Measurements from ENCODE around the gene BLNK. TPM values are rescaled to one million over a fixed set of nuclear protein-coding genes. Genes with fewer than 3 reads are reported as not detected.

The BLNK gene
- total RNA-seq, 6 experiments from 2014 or later = not detected

DNA sequence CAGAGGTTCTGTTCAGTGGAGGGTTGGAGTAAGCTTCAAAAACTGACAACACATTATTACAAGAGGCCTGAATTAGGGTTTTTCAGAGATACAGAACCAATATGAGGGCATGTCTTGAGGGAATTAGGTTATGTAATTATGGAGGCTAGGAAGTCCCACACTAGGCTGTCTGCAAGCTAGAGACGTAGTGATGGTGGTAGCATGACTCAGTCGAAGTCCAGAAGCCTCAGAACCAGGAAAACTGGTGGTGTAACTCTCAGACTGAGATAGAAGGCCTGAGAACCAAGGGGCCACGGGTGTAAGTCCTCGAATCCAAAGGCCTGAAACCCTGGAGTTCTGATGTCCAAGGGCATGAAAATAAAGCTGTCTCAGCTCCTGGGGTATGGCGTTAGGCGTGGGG is 105.6 kb downstream of the BLNK start:
- TF ChIP-seq, protein P1, sequence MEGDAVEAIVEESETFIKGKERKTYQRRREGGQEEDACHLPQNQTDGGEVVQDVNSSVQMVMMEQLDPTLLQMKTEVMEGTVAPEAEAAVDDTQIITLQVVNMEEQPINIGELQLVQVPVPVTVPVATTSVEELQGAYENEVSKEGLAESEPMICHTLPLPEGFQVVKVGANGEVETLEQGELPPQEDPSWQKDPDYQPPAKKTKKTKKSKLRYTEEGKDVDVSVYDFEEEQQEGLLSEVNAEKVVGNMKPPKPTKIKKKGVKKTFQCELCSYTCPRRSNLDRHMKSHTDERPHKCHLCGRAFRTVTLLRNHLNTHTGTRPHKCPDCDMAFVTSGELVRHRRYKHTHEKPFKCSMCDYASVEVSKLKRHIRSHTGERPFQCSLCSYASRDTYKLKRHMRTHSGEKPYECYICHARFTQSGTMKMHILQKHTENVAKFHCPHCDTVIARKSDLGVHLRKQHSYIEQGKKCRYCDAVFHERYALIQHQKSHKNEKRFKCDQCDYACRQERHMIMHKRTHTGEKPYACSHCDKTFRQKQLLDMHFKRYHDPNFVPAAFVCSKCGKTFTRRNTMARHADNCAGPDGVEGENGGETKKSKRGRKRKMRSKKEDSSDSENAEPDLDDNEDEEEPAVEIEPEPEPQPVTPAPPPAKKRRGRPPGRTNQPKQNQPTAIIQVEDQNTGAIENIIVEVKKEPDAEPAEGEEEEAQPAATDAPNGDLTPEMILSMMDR (IDR thresholded peaks at IDR 0.05) = no peak
- H3K27ac Mint-ChIP-seq = no peak overlapping the region
- no peaks in the 10 kb centered on the region for H3K27me3 Mint-ChIP-seq (ENCODE audit: insufficient read depth)
- no peaks in the 10 kb centered on the region for H3K4me1 Mint-ChIP-seq (ENCODE audit: low read depth)
- peaks cover 4% of the 10 kb centered on the region; the same call in 1 of the 2 replicates for H3K36me3 Mint-ChIP-seq (ENCODE audit: low read depth)
- no peak overlapping the region for H3K4me3 Mint-ChIP-seq
- DNase-seq = no peak
- peaks cover 22% of the 10 kb centered on the region for H3K9me3 Mint-ChIP-seq

DNA sequence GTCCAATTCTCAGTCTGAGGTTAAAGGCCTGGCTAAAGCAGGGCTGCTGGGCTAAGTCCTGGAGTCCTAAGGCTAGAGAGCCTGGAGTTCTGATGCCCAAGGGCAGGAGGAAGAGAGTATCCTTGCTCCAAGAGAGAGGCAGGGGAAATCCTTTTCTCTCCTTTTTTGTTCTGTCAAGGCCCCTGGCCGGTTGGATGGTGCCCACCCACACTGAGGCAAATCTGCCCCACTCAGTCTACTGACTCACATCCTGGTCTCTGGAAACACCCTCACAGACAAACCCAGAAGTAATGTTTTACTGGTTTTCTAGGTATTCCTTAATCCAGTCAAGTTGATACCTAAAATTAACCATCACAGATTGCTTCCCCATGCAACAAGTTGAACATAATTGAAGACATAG is 118.3 kb downstream of the BLNK start:
- no peaks in the 10 kb centered on the region for H3K9me3 Mint-ChIP-seq
- no peak overlapping the region for H3K4me3 Mint-ChIP-seq
- H3K36me3 Mint-ChIP-seq (ENCODE audit: low read depth) = peaks cover 13% of the 10 kb centered on the region

DNA sequence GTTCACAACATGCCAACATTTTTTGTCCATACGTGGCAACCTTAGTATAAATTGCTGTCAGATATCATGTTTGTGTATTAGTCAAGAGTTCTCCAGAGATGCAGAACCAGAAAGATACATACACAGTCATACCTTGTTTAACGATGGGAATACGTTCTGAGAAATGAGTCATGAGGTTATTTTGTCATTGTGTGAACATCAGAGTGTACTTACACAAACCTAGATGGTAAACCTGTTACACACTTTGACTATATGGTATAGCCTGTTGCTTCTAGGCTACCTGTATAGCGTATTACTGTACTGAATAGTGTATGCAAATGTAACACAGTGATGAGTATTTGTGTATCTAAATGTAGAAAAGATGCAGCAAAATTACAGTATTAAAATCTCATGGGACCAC is 118.9 kb downstream of the BLNK start:
- Mint-ChIP-seq H3K27ac (no peak overlapping the region), H3K27me3 (ENCODE audit: insufficient read depth) (no peaks in the 10 kb centered on the region), H3K4me3 (no peak overlapping the region), H3K4me1 (ENCODE audit: low read depth) (0 out of 2 replicates have a peak, but pooled peaks cover 8% of the 10 kb centered on the region), H3K9me3 (no peaks in the 10 kb centered on the region), H3K36me3 (ENCODE audit: low read depth) (peaks cover 12% of the 10 kb centered on the region)
- no peak for DNase-seq
- TF ChIP-seq, protein P1 (IDR thresholded peaks at IDR 0.05) = no peak

More for the DNA sequence above, 118.3 kb downstream of the BLNK start:
- Mint-ChIP-seq H3K27me3 (ENCODE audit: insufficient read depth) (no peaks in the 10 kb centered on the region), H3K27ac (no peak overlapping the region), H3K4me1 (ENCODE audit: low read depth) (0 out of 2 replicates have a peak, but pooled peaks cover 8% of the 10 kb centered on the region)
- TF ChIP-seq, protein P1 (IDR thresholded peaks at IDR 0.05) = no peak
- no peak for DNase-seq

Other genes with a start within 250 kb of the BLNK start
- 1 to 10 TPM; 2.8 to 3.8 (median 3.2) TPM for gene CCNJ, start 228.0 kb downstream of the BLNK start, total RNA-seq (2021; fragmentation: NEBNext Ultra II Directional; extraction: Animal tissue kit (Norgen Biotek cat#: 25700))
- gene ZNF518A, start 141.3 kb downstream of the BLNK start, total RNA-seq (2021; fragmentation: NEBNext Ultra II Directional; extraction: Animal tissue kit (Norgen Biotek cat#: 25700)) = 1 to 10 TPM; 4.0 to 6.5 (median 5.3) TPM
- gene DNTT, start 32.9 kb upstream of the BLNK start, total RNA-seq (2021; fragmentation: NEBNext Ultra II Directional; extraction: Animal tissue kit (Norgen Biotek cat#: 25700)) = not detected
- not detected for gene OPALIN, start 87.4 kb upstream of the BLNK start, total RNA-seq (2021; fragmentation: NEBNext Ultra II Directional; extraction: Animal tissue kit (Norgen Biotek cat#: 25700))
- under 1 TPM; 0.08 to 0.45 (median 0.24) TPM for gene TLL2, start 242.4 kb upstream of the BLNK start, total RNA-seq (2021; fragmentation: NEBNext Ultra II Directional; extraction: Animal tissue kit (Norgen Biotek cat#: 25700))